MM.1S (cell line): ENCODE measurements around the gene ARL5B.

Experiments used
- DNase-seq: peaks from one replicate; pipeline ENCODE4 v3.0.0-alpha.2; 2015
- H2AFZ ChIP-seq: fragments of 300-600 bp; sonication (generic); 2 replicates; pipeline ENCODE4 v1.6.0; 2016; ENCODE audit warnings: antibody characterized with exemption, low read length
- H3F3A ChIP-seq: fragments of 300-600 bp; sonication (generic); 2 replicates; pipeline ENCODE4 v1.6.1; 2016; ENCODE audit warnings: mild to moderate bottlenecking, antibody characterized with exemption, low read length, moderate library complexity, mixed read lengths; ENCODE audit not compliant: insufficient read depth
- H3K27ac ChIP-seq: fragments of 300-600 bp; sonication (generic); 2 replicates; pipeline ENCODE4 v1.5.1; 2016; ENCODE audit warnings: mild to moderate bottlenecking, low read length
- H3K27me3 ChIP-seq: fragments of 300-600 bp; sonication (generic); replicated peaks from 2 replicates; pipeline ENCODE4 v1.6.0; 2016; ENCODE audit warnings: low read length; ENCODE audit not compliant: insufficient read depth
- H3K36me3 ChIP-seq: fragments of 300-600 bp; sonication (generic); replicated peaks from 2 replicates; pipeline ENCODE4 v1.6.1; 2016; ENCODE audit warnings: mild to moderate bottlenecking, low read length, mixed read lengths; ENCODE audit not compliant: insufficient read depth
- H3K4me1 ChIP-seq: fragments of 300-600 bp; sonication (generic); 2 replicates; pipeline ENCODE4 v1.6.1; 2016; ENCODE audit warnings: low read length, mixed read lengths
- H3K4me2 ChIP-seq: fragments of 300-600 bp; sonication (generic); 2 replicates; pipeline ENCODE4 v1.6.0; 2016; ENCODE audit warnings: low read depth, low read length
- H3K4me3 ChIP-seq: fragments of 300-600 bp; sonication (generic); 2 replicates; pipeline ENCODE4 v1.5.1; 2016; ENCODE audit warnings: low read length, mixed read lengths
- H3K79me2 ChIP-seq: fragments of 300-600 bp; sonication (generic); 2 replicates; pipeline ENCODE4 v1.6.1; 2016; ENCODE audit warnings: mixed run types, low read length, mixed read lengths
- H3K9ac ChIP-seq: fragments of 300-600 bp; sonication (generic); 2 replicates; pipeline ENCODE4 v1.6.1; 2016; ENCODE audit warnings: low read length, mixed read lengths
- H3K9me2 ChIP-seq: fragments of 300-600 bp; sonication (generic); replicated peaks from 2 replicates; pipeline ENCODE4 v1.6.1; 2016; ENCODE audit warnings: mild to moderate bottlenecking, low read length, mixed read lengths; ENCODE audit not compliant: insufficient read depth
- H3K9me3 ChIP-seq: fragments of 300-600 bp; sonication (generic); replicated peaks from 2 replicates; pipeline ENCODE4 v1.6.1; 2016; ENCODE audit warnings: mild to moderate bottlenecking, low read length, mixed read lengths; ENCODE audit not compliant: insufficient read depth
- H4K20me1 ChIP-seq: fragments of 300-600 bp; sonication (generic); 2 replicates; pipeline ENCODE4 v1.6.1; 2016; ENCODE audit warnings: mild to moderate bottlenecking, low read length, moderate library complexity, mixed read lengths; ENCODE audit not compliant: insufficient read depth
- EZH2 ChIP-seq: fragments of 300-600 bp; sonication (generic); optimal IDR thresholded peaks from 2 replicates; pipeline ENCODE3; 2017; ENCODE audit warnings: low read depth, mild to moderate bottlenecking, antibody characterized with exemption, low read length, mixed read lengths
- EZH2phosphoT487 ChIP-seq: fragments of 300-600 bp; sonication (generic); IDR thresholded peaks from 2 replicates; pipeline ENCODE4 v1.6.1; 2018; ENCODE audit warnings: antibody characterized with exemption, low read length
- TF ChIP-seq, protein P1 (sequence below): fragments of 300-600 bp; sonication (generic); IDR thresholded peaks from 2 replicates; pipeline ENCODE4 v1.5.1; 2016; ENCODE audit warnings: antibody characterized with exemption, low read length, mixed read lengths

ARL5B gene

DNA sequence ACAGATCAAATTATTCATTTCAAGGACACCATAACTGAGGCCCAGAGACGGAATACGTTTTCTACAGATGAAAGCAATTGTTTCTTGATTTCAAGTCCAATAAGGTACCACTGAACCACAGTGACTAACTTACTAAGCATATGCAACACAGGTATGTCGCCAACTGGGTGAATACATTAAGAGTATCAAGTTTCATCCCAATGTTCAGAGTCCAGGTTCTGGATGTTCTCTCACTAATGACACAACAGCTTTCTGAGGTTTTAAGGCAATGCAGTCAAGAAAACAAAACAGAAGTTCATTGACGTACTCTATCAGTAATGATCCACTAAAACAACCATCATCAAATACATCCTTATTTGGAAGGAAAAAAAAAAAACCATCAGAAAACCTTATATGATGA is 43.6 kb upstream of the ARL5B start:
- H3F3A ChIP-seq, result no peaks in the 10 kb centered on the region
- no peaks in the 10 kb centered on the region for H4K20me1 ChIP-seq
- H3K9me2 ChIP-seq, result no peaks in the 10 kb centered on the region
- no peak overlapping the region for H3K4me2 ChIP-seq
- 0 out of 2 replicates have a peak, but pooled peaks cover 3% of the 10 kb centered on the region for H3K36me3 ChIP-seq
- no peak for DNase-seq
- H3K4me3 ChIP-seq, result no peak overlapping the region
- TF ChIP-seq, protein P1, sequence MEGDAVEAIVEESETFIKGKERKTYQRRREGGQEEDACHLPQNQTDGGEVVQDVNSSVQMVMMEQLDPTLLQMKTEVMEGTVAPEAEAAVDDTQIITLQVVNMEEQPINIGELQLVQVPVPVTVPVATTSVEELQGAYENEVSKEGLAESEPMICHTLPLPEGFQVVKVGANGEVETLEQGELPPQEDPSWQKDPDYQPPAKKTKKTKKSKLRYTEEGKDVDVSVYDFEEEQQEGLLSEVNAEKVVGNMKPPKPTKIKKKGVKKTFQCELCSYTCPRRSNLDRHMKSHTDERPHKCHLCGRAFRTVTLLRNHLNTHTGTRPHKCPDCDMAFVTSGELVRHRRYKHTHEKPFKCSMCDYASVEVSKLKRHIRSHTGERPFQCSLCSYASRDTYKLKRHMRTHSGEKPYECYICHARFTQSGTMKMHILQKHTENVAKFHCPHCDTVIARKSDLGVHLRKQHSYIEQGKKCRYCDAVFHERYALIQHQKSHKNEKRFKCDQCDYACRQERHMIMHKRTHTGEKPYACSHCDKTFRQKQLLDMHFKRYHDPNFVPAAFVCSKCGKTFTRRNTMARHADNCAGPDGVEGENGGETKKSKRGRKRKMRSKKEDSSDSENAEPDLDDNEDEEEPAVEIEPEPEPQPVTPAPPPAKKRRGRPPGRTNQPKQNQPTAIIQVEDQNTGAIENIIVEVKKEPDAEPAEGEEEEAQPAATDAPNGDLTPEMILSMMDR, result no peak
- no peak for TF ChIP-seq EZH2
- TF ChIP-seq EZH2phosphoT487, result no peak
- no peak overlapping the region for H2AFZ ChIP-seq
- no peaks in the 10 kb centered on the region for H3K27me3 ChIP-seq
- H3K79me2 ChIP-seq, result no peaks in the 10 kb centered on the region
- H3K9me3 ChIP-seq, result no peaks in the 10 kb centered on the region
- H3K4me1 ChIP-seq, result no peaks in the 10 kb centered on the region
- H3K9ac ChIP-seq, result no peak overlapping the region
- no peak overlapping the region for H3K27ac ChIP-seq

DNA sequence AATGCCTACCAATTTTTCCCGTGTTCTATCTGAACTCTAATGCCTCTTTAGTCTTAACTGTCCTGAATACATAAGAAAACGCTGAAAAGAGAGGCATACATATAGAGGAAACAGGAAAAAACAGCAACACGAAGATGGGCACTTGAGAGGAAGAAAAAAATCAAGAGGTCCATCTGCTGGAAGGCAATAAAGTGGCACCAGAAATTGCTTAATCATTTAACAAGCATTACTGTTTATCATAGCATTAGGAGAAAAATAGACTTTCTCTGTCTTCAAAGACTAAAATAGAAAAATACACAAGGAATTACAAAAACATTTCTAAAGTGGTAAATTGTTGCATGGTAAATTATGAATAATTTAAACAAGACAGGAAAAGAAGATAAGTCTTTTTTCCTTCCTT is 42.9 kb upstream of the ARL5B start:
- Histone ChIP-seq H3K4me2 (no peak overlapping the region), H3K9me3 (no peaks in the 10 kb centered on the region)

GRCh38 chr10:18619016-18619415 is 40.2 kb upstream of the ARL5B start:
- no peak overlapping the region for H3K4me2 ChIP-seq
- no peaks in the 10 kb centered on the region for H3K9me3 ChIP-seq
- no peaks in the 10 kb centered on the region for H3K79me2 ChIP-seq
- H2AFZ ChIP-seq, result no peak overlapping the region
- H3K4me1 ChIP-seq, result no peaks in the 10 kb centered on the region
- H3K36me3 ChIP-seq, result no peaks in the 10 kb centered on the region
- TF ChIP-seq, protein P1, result no peak
- TF ChIP-seq EZH2 (no peak), EZH2phosphoT487 (no peak)
- H4K20me1 ChIP-seq, result no peaks in the 10 kb centered on the region
- no peaks in the 10 kb centered on the region for H3F3A ChIP-seq
- no peak for DNase-seq
- H3K4me3 ChIP-seq, result no peak overlapping the region
- H3K27ac ChIP-seq, result no peak overlapping the region
- H3K9me2 ChIP-seq, result no peaks in the 10 kb centered on the region
- no peak overlapping the region for H3K9ac ChIP-seq
- no peaks in the 10 kb centered on the region for H3K27me3 ChIP-seq

More for the DNA sequence above, 42.9 kb upstream of the ARL5B start:
- H4K20me1 ChIP-seq, result no peaks in the 10 kb centered on the region
- TF ChIP-seq EZH2 (no peak), EZH2phosphoT487 (no peak)
- TF ChIP-seq, protein P1, result no peak
- H3K4me3 ChIP-seq, result no peak overlapping the region
- no peaks in the 10 kb centered on the region for H3F3A ChIP-seq
- H2AFZ ChIP-seq, result no peak overlapping the region
- H3K79me2 ChIP-seq, result no peaks in the 10 kb centered on the region
- H3K27ac ChIP-seq, result no peak overlapping the region
- DNase-seq, result no peak
- H3K9ac ChIP-seq, result no peak overlapping the region
- no peaks in the 10 kb centered on the region for H3K9me2 ChIP-seq
- no peaks in the 10 kb centered on the region for H3K27me3 ChIP-seq
- 0 out of 2 replicates have a peak, but pooled peaks cover 3% of the 10 kb centered on the region for H3K36me3 ChIP-seq
- H3K4me1 ChIP-seq, result no peaks in the 10 kb centered on the region
